Measurements from ENCODE around the gene CPXM1. TPM values are rescaled to one million over a fixed set of nuclear protein-coding genes. Genes with fewer than 3 reads are reported as not detected.

CPXM1 gene
- total and polyA plus RNA-seq, 4 donors = 1.5 to 29.1 (median 4.2) TPM

GRCh38 chr20:2846698-2847097 lies 46.3 kb upstream of the CPXM1 start:
- no peak for DNase-seq
- H3K4me1 ChIP-seq (ENCODE audit: control insufficient read depth in 5 of 5, insufficient read depth in 5 of 5, low read length in 5 of 5) = peaks cover 0 to 3% (median 0%) of the 10 kb centered on the region in 5 donors
- H3K9me3 ChIP-seq (ENCODE audit: control insufficient read depth in 4 of 4, insufficient read depth in 3 of 4, low read length in 3 of 4) = no peaks in the 10 kb centered on the region
- no peaks in the 10 kb centered on the region for H3K27me3 ChIP-seq (ENCODE audit: control insufficient read depth in 3 of 3, insufficient read depth in 3 of 3, low read length in 2 of 3)
- WGBS, 2 donors = 65 to 75% methylated on average over 5 of the region's 5 CpGs
- ATAC-seq (ENCODE audit: insufficient read depth, low FRiP score) = no peak
- H3K4me3 ChIP-seq = no peak overlapping the region
- H3K27ac ChIP-seq (ENCODE audit: low read depth in 1 of 2, low read length in 1 of 2) = no peak overlapping the region
- no peak overlapping the region for H3K9ac ChIP-seq (ENCODE audit: insufficient read depth in 1 of 2, low read length in 2 of 2)
- H3K36me3 ChIP-seq (ENCODE audit: control insufficient read depth in 4 of 4, insufficient read depth in 4 of 4, low read length in 4 of 4) = peaks cover 0 to 5% (median 0%) of the 10 kb centered on the region in 4 donors
- TF ChIP-seq, protein P1, sequence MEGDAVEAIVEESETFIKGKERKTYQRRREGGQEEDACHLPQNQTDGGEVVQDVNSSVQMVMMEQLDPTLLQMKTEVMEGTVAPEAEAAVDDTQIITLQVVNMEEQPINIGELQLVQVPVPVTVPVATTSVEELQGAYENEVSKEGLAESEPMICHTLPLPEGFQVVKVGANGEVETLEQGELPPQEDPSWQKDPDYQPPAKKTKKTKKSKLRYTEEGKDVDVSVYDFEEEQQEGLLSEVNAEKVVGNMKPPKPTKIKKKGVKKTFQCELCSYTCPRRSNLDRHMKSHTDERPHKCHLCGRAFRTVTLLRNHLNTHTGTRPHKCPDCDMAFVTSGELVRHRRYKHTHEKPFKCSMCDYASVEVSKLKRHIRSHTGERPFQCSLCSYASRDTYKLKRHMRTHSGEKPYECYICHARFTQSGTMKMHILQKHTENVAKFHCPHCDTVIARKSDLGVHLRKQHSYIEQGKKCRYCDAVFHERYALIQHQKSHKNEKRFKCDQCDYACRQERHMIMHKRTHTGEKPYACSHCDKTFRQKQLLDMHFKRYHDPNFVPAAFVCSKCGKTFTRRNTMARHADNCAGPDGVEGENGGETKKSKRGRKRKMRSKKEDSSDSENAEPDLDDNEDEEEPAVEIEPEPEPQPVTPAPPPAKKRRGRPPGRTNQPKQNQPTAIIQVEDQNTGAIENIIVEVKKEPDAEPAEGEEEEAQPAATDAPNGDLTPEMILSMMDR (IDR thresholded peaks at IDR 0.05; ENCODE audit: control extremely low read depth, extremely low read depth) = no peak

- ATAC-seq (ENCODE audit: insufficient read depth, low FRiP score) (no peak), DNase-seq (no peak)
- peaks cover 0 to 5% (median 0%) of the 10 kb centered on the region in 4 donors for H3K36me3 ChIP-seq (ENCODE audit: control insufficient read depth in 4 of 4, insufficient read depth in 4 of 4, low read length in 4 of 4)
- no peak overlapping the region for H3K27ac ChIP-seq (ENCODE audit: low read depth in 1 of 2, low read length in 1 of 2)
- TF ChIP-seq, protein P1 (IDR thresholded peaks at IDR 0.05; ENCODE audit: control extremely low read depth, extremely low read depth) = no peak
- WGBS, 2 donors = 56 to 70% methylated on average over 2 of the region's 2 CpGs
- no peak overlapping the region for H3K9ac ChIP-seq (ENCODE audit: insufficient read depth in 1 of 2, low read length in 2 of 2)
- no peaks in the 10 kb centered on the region for H3K27me3 ChIP-seq (ENCODE audit: control insufficient read depth in 3 of 3, insufficient read depth in 3 of 3, low read length in 2 of 3)
- H3K4me3 ChIP-seq = no peak overlapping the region
- H3K9me3 ChIP-seq (ENCODE audit: control insufficient read depth in 4 of 4, insufficient read depth in 3 of 4, low read length in 3 of 4) = no peaks in the 10 kb centered on the region
- H3K4me1 ChIP-seq (ENCODE audit: control insufficient read depth in 5 of 5, insufficient read depth in 5 of 5, low read length in 5 of 5) = peaks cover 0 to 7% (median 1%) of the 10 kb centered on the region in 5 donors
These were observed 45.2 kb upstream of the CPXM1 start for GRCh38 chr20:2845607-2846006.

GRCh38 chr20:2840967-2841531 lies 40.6 kb upstream of the CPXM1 start:
- Histone ChIP-seq H3K4me3 (peak overlapping the region; percentile 98), H3K27ac (ENCODE audit: low read depth in 1 of 2, low read length in 1 of 2) (peak overlapping the region; percentile 88 to 95), H3K27me3 (ENCODE audit: control insufficient read depth in 3 of 3, insufficient read depth in 3 of 3, low read length in 2 of 3) (no peaks in the 10 kb centered on the region), H3K4me1 (ENCODE audit: control insufficient read depth in 5 of 5, insufficient read depth in 5 of 5, low read length in 5 of 5) (peaks cover 2 to 16% (median 6%) of the 10 kb centered on the region in 5 donors), H3K9ac (ENCODE audit: insufficient read depth in 1 of 2, low read length in 2 of 2) (peak overlapping the region; percentile 31 to 87), H3K36me3 (ENCODE audit: control insufficient read depth in 4 of 4, insufficient read depth in 4 of 4, low read length in 4 of 4) (peaks cover 0 to 12% (median 6%) of the 10 kb centered on the region in 4 donors), H3K9me3 (ENCODE audit: control insufficient read depth in 4 of 4, insufficient read depth in 3 of 4, low read length in 3 of 4) (no peaks in the 10 kb centered on the region)
- peak; percentile 75 to 84 (median 80) for DNase-seq
- 7 to 8% methylated on average over 33 of the region's 33 CpGs for WGBS, 2 donors
- TF ChIP-seq, protein P1 (IDR thresholded peaks at IDR 0.05; ENCODE audit: control extremely low read depth, extremely low read depth) = no peak
- ATAC-seq (ENCODE audit: insufficient read depth, low FRiP score) = peak; percentile 47

Data from lung (tissue), 12 donors.